H9 (cell line): ENCODE results near the gene ZBTB16. TPM values are rescaled to one million over a fixed set of nuclear protein-coding genes. Genes with fewer than 3 reads are reported as not detected.

Experiments
- DNase-seq: peaks from one replicate; pipeline ENCODE4 v3.0.0-alpha.2; 2017
- H2AFZ ChIP-seq: one replicate; pipeline ENCODE4 v1.6.1; 2013; ENCODE audit warnings: mild to moderate bottlenecking, low read length, control low read depth, moderate library complexity
- H2AK5ac ChIP-seq: 2 replicates; pipeline ENCODE4 v1.6.1; 2013; ENCODE audit warnings: low read length, control low read depth, mixed read lengths; ENCODE audit not compliant: insufficient read length
- H2BK120ac ChIP-seq: one replicate; pipeline ENCODE4 v1.6.1; 2013; ENCODE audit warnings: low read depth, mild to moderate bottlenecking, low read length, control low read depth, inconsistent platforms; ENCODE audit not compliant: poor library complexity, severe bottlenecking
- H2BK12ac ChIP-seq: 2 replicates; pipeline ENCODE4 v1.6.1; 2013; ENCODE audit warnings: low read length, control low read depth, mixed read lengths, low read depth; ENCODE audit not compliant: insufficient read length
- H2BK15ac ChIP-seq: 2 replicates; pipeline ENCODE4 v1.6.1; 2013; ENCODE audit warnings: low read depth, low read length, control low read depth
- H2BK20ac ChIP-seq: one replicate; pipeline ENCODE4 v1.6.1; 2013; ENCODE audit warnings: low read depth, mild to moderate bottlenecking, low read length, control low read depth, inconsistent platforms; ENCODE audit not compliant: poor library complexity, severe bottlenecking
- H2BK5ac ChIP-seq: 2 replicates; pipeline ENCODE4 v1.6.1; 2013; ENCODE audit warnings: low read length, control low read depth, mixed read lengths; ENCODE audit not compliant: insufficient read length
- H3K14ac ChIP-seq: 2 replicates; pipeline ENCODE4 v1.6.1; 2013; ENCODE audit warnings: low read length, control low read depth; ENCODE audit not compliant: insufficient read depth
- H3K18ac ChIP-seq: 2 replicates; pipeline ENCODE4 v1.6.1; 2013; ENCODE audit warnings: low read depth, mild to moderate bottlenecking, mixed read lengths, low read length, control low read depth; ENCODE audit not compliant: insufficient read length
- H3K23ac ChIP-seq: 2 replicates; pipeline ENCODE4 v1.6.1; 2013; ENCODE audit warnings: low read length, control low read depth, mixed read lengths, low read depth; ENCODE audit not compliant: insufficient read length
- H3K23me2 ChIP-seq: 2 replicates; pipeline ENCODE4 v1.6.1; 2013; ENCODE audit warnings: low read depth, mild to moderate bottlenecking, mixed read lengths, low read length, control low read depth; ENCODE audit not compliant: insufficient read length, poor library complexity, severe bottlenecking
- H3K27ac ChIP-seq: 2 replicates; pipeline ENCODE4 v1.5.1; 2013; ENCODE audit warnings: low read length, control low read depth, mixed read lengths, low read depth; ENCODE audit not compliant: insufficient read length
- H3K27me3 ChIP-seq: 2 replicates; pipeline ENCODE4 v1.6.1; 2013; ENCODE audit warnings: low read length, control low read depth, inconsistent platforms; ENCODE audit not compliant: insufficient read depth
- H3K4ac ChIP-seq: 2 replicates; pipeline ENCODE4 v1.6.1; 2013; ENCODE audit warnings: low read depth, mild to moderate bottlenecking, control low read depth, inconsistent platforms, low read length, moderate library complexity
- H3K4me1 ChIP-seq: 2 replicates; pipeline ENCODE4 v1.6.1; 2013; ENCODE audit warnings: low read length, control low read depth, inconsistent platforms; ENCODE audit not compliant: insufficient read depth
- H3K4me2 ChIP-seq: 2 replicates; pipeline ENCODE4 v1.6.1; 2013; ENCODE audit warnings: low read length, control low read depth, mixed read lengths; ENCODE audit not compliant: insufficient read length, insufficient read depth
- H3K56ac ChIP-seq: 2 replicates; pipeline ENCODE4 v1.6.1; 2013; ENCODE audit warnings: low read depth, mild to moderate bottlenecking, mixed read lengths, low read length, control low read depth; ENCODE audit not compliant: insufficient read length
- H3K79me1 ChIP-seq: 2 replicates; pipeline ENCODE4 v1.6.1; 2013; ENCODE audit warnings: low read depth, mild to moderate bottlenecking, moderate library complexity, low read length, control low read depth, inconsistent platforms; ENCODE audit not compliant: insufficient read depth, poor library complexity, severe bottlenecking
- H3K79me2 ChIP-seq: 2 replicates; pipeline ENCODE4 v1.6.1; 2013; ENCODE audit warnings: low read length, control low read depth, inconsistent platforms; ENCODE audit not compliant: insufficient read depth
- H3K9ac ChIP-seq: 2 replicates; pipeline ENCODE4 v1.6.1; 2013; ENCODE audit warnings: low read length, control low read depth, mixed read lengths; ENCODE audit not compliant: insufficient read length; ENCODE audit errors: extremely low read depth
- H3K9me3 ChIP-seq: one replicate; pipeline ENCODE4 v1.6.1; 2013; ENCODE audit warnings: low read depth, low read length, inconsistent platforms; ENCODE audit not compliant: control insufficient read depth
- H3T11ph ChIP-seq: one replicate; pipeline ENCODE4 v1.6.1; 2013; ENCODE audit warnings: mild to moderate bottlenecking, low read length, control low read depth, inconsistent platforms
- H4K20me1 ChIP-seq: one replicate; pipeline ENCODE4 v1.6.1; 2013; ENCODE audit not compliant: control insufficient read depth, insufficient read length, insufficient read depth
- H4K5ac ChIP-seq: 2 replicates; pipeline ENCODE4 v1.6.1; 2013; ENCODE audit warnings: low read depth, mild to moderate bottlenecking, mixed read lengths, low read length, control low read depth; ENCODE audit not compliant: insufficient read length
- H4K8ac ChIP-seq: replicated peaks from 2 replicates; pipeline ENCODE4 v1.6.1; 2013; ENCODE audit warnings: low read length, control low read depth, mixed read lengths, low read depth; ENCODE audit not compliant: insufficient read length
- H4K91ac ChIP-seq: 2 replicates; pipeline ENCODE4 v1.6.1; 2013; ENCODE audit warnings: low read depth, mild to moderate bottlenecking, moderate library complexity, mixed read lengths, low read length, control low read depth; ENCODE audit not compliant: insufficient read length
- H3K27ac Mint-ChIP-seq, 3 experiments: 2 replicates in 2 of 3; 3 replicates in 1 of 3; pipeline ENCODE4 v1.8.0; 2020 to 2021; ENCODE audit warnings: mixed read lengths in 3 of 3, mild to moderate bottlenecking in 1 of 3, moderate library complexity in 1 of 3
- H3K27me3 Mint-ChIP-seq: 2 replicates; pipeline ENCODE4 v1.8.0; 2021; ENCODE audit warnings: low read depth, mild to moderate bottlenecking, moderate library complexity, mixed read lengths
- H3K36me3 Mint-ChIP-seq, 3 experiments: 2 replicates in 2 of 3; 3 replicates in 1 of 3; pipeline ENCODE4 v1.8.0; 2020 to 2021; ENCODE audit warnings: low read depth in 3 of 3, mixed read lengths in 3 of 3; ENCODE audit not compliant: insufficient read depth in 1 of 3
- H3K4me1 Mint-ChIP-seq, 2 experiments: 2 replicates each; pipeline ENCODE4 v1.8.0; 2020; ENCODE audit warnings: mixed read lengths in 2 of 2
- H3K4me3 Mint-ChIP-seq, 2 experiments: 2 replicates in 1 of 2; 3 replicates in 1 of 2; pipeline ENCODE4 v1.8.0; 2020 to 2021; ENCODE audit warnings: mild to moderate bottlenecking in 2 of 2, mixed read lengths in 2 of 2, moderate library complexity in 1 of 2
- H3K9me3 Mint-ChIP-seq, 2 experiments: 2 replicates in 1 of 2; 3 replicates in 1 of 2; pipeline ENCODE4 v1.8.0; 2020; ENCODE audit warnings: mild to moderate bottlenecking in 2 of 2, mixed read lengths in 2 of 2, moderate library complexity in 1 of 2
- CTCF ChIP-seq: fragments of 200-600 bp; sonication (generic); conservative IDR thresholded peaks from 3 replicates; pipeline ENCODE4 v1.8.0; 2021; ENCODE audit warnings: antibody characterized with exemption, mild to moderate bottlenecking
- WGBS: extraction: QIAGEN DNeasy Blood & Tissue Kit; methylation state at CpG from one replicate; pipeline ENCODE4 v1.1.7; 2013; ENCODE audit warnings: missing lambda C conversion rate, low lambda C conversion rate, mixed read lengths; ENCODE audit not compliant: insufficient read length; ENCODE audit errors: extremely low coverage; 5-methylcytosine and 5-hydroxymethylcytosine counted together
- total RNA-seq: library from RNA; stranded (reverse); gene quantifications from 2 replicates; pipeline ENCODE4 v1.2.1, GENCODE V29; 2021

The ZBTB16 gene
- total RNA-seq, 1 experiment from 2014 or later = not detected

- H3K27me3 ChIP-seq = peaks cover 38% of the 10 kb centered on the region
- Mint-ChIP-seq H3K9me3 (no peaks in the 10 kb centered on the region), H3K27ac (no peak overlapping the region), H3K4me1 (peaks cover 13 to 20% of the 10 kb centered on the region in 2 experiments), H3K27me3 (peaks cover 98% of the 10 kb centered on the region), H3K36me3 (no peaks in the 10 kb centered on the region; a peak in 1 of 7 replicates), H3K4me3 (no peak overlapping the region)
- no CpG with 5 or more reads among the region's 8 CpGs for WGBS
- H3K23me2 ChIP-seq = peaks cover 18% of the 10 kb centered on the region
- DNase-seq = no peak
- H3K9me3 ChIP-seq = no peaks in the 10 kb centered on the region
- H4K8ac ChIP-seq = no peak overlapping the region
- no peak overlapping the region for H2BK15ac ChIP-seq
- no peak overlapping the region for H2BK20ac ChIP-seq
- no peak overlapping the region for H2BK12ac ChIP-seq
- H2BK5ac ChIP-seq = no peak overlapping the region
- no peak overlapping the region for H2AFZ ChIP-seq
- no peak overlapping the region for H4K5ac ChIP-seq
- H3K23ac ChIP-seq = no peak overlapping the region
- no peak overlapping the region for H3K14ac ChIP-seq
- no peaks in the 10 kb centered on the region for H3K4me1 ChIP-seq
- H3K79me1 ChIP-seq = no peaks in the 10 kb centered on the region
- H3K4me2 ChIP-seq = no peak overlapping the region
- no peak overlapping the region for H3K27ac ChIP-seq
- H2AK5ac ChIP-seq = no peak overlapping the region
- no peak overlapping the region for H3K18ac ChIP-seq
- H3K9ac ChIP-seq = no peak overlapping the region
- no peak overlapping the region for H3K4ac ChIP-seq
- no peak for TF ChIP-seq CTCF
- no peak overlapping the region for H2BK120ac ChIP-seq
- H3K56ac ChIP-seq = no peak overlapping the region
- H3K79me2 ChIP-seq = no peaks in the 10 kb centered on the region
- no peaks in the 10 kb centered on the region for H4K20me1 ChIP-seq
- no peak overlapping the region for H4K91ac ChIP-seq
- H3T11ph ChIP-seq = no peak overlapping the region
Observed at GRCh38 chr11:114063829-114064201, 4.3 kb downstream of the ZBTB16 start.
